GM21619 (cell line): ENCODE measurements around the gene PLK5.

Experiments used
- ATAC-seq: cut with Tn5 transposase; IDR thresholded peaks from one replicate; pipeline ENCODE4 v1.9.1; 2021; ENCODE audit not compliant: unreplicated experiment

PLK5 gene

GRCh38 chr19:1554968-1555367, 31.1 kb downstream of the PLK5 start:
- ATAC-seq, result no peak

- ATAC-seq, result no peak
These were observed 31.9 kb downstream of the PLK5 start for GRCh38 chr19:1555487-1556389.

- no peak for ATAC-seq
These were observed 32.7 kb downstream of the PLK5 start for GRCh38 chr19:1556390-1557070.

GRCh38 chr19:1558552-1558951, 34.7 kb downstream of the PLK5 start:
- ATAC-seq, result no peak

GRCh38 chr19:1560286-1560882, 36.5 kb downstream of the PLK5 start:
- no peak for ATAC-seq

GRCh38 chr19:1561236-1561842, 37.5 kb downstream of the PLK5 start:
- no peak for ATAC-seq

GRCh38 chr19:1563251-1563650, 39.4 kb downstream of the PLK5 start:
- ATAC-seq, result no peak

- ATAC-seq, result no peak
These were observed 42.7 kb downstream of the PLK5 start for GRCh38 chr19:1566392-1567115.

- ATAC-seq, result no peak
These were observed 43.4 kb downstream of the PLK5 start for GRCh38 chr19:1567116-1567847.

GRCh38 chr19:1567848-1568227, 44.0 kb downstream of the PLK5 start:
- ATAC-seq, result no peak

- no peak for ATAC-seq
These were observed 44.6 kb downstream of the PLK5 start, which contains the start of gene MEX3D for GRCh38 chr19:1568320-1569019. Gene MEX3D (minus strand): TSS chr19:1568325. CDS start chr19:1568058, 267 bp downstream.

GRCh38 chr19:1569997-1570396, 46.1 kb downstream of the PLK5 start:
- no peak for ATAC-seq

- no peak for ATAC-seq
These were observed 47.0 kb downstream of the PLK5 start for GRCh38 chr19:1570836-1571235.

- no peak for ATAC-seq
These were observed 47.5 kb downstream of the PLK5 start for GRCh38 chr19:1571358-1571757.

GRCh38 chr19:1572795-1573194, 48.9 kb downstream of the PLK5 start:
- ATAC-seq, result no peak

- no peak for ATAC-seq
These were observed 50.7 kb downstream of the PLK5 start for GRCh38 chr19:1574354-1575136.

- ATAC-seq, result no peak
These were observed 51.7 kb downstream of the PLK5 start for GRCh38 chr19:1575323-1576241.
